Esophagus (tissue), 2 donors: ENCODE data around the gene LRBA. TPM values are rescaled to one million over a fixed set of nuclear protein-coding genes. Genes with fewer than 3 reads are reported as not detected.

ENCODE experiments used
- H3K27ac ChIP-seq, 2 donors: one replicate each; pipeline ENCODE4 v1.5.1; 2013; ENCODE audit warnings: low read depth in 2 of 2, mild to moderate bottlenecking in 2 of 2, inconsistent platforms in 1 of 2, low read length in 1 of 2, moderate library complexity in 1 of 2
- H3K27me3 ChIP-seq, 2 donors: one replicate each; pipeline ENCODE4 v1.6.1; 2013; ENCODE audit warnings: low read length in 2 of 2, control low read depth in 1 of 2, mild to moderate bottlenecking in 1 of 2; ENCODE audit not compliant: insufficient read depth in 2 of 2, control insufficient read depth in 1 of 2
- H3K36me3 ChIP-seq, 2 donors: one replicate each; pipeline ENCODE4 v1.6.1; 2013; ENCODE audit warnings: low read length in 1 of 2; ENCODE audit not compliant: control insufficient read depth in 2 of 2, insufficient read depth in 2 of 2
- H3K4me1 ChIP-seq, 2 donors: one replicate each; pipeline ENCODE4 v1.6.1; 2013; ENCODE audit warnings: low read length in 1 of 2; ENCODE audit not compliant: control insufficient read depth in 2 of 2, insufficient read depth in 2 of 2
- H3K4me3 ChIP-seq, 2 donors: one replicate each; pipeline ENCODE4 v1.5.1; 2013; ENCODE audit warnings: low read length in 2 of 2, mild to moderate bottlenecking in 2 of 2, low read depth in 1 of 2, moderate library complexity in 1 of 2
- H3K9me3 ChIP-seq, 2 donors: one replicate each; pipeline ENCODE4 v1.6.1; 2013; ENCODE audit warnings: mild to moderate bottlenecking in 2 of 2, low read depth in 1 of 2, low read length in 1 of 2, moderate library complexity in 1 of 2; ENCODE audit not compliant: control insufficient read depth in 2 of 2, insufficient read depth in 1 of 2
- WGBS, 2 donors: extraction: QIAGEN DNeasy Blood & Tissue Kit; methylation state at CpG; one replicate each; pipeline ENCODE4 v1.1.7; 2013; 5-methylcytosine and 5-hydroxymethylcytosine counted together
- polyA plus RNA-seq, 2 donors: library from polyadenylated mRNA; stranded (reverse); fragments of 200-250 nt; gene quantifications; one replicate each; pipeline ENCODE4 v1.2.3, GENCODE V29; 2013
- donor health status: healthy with polysubstance abuse.
- donor health status: Bipolar disorder and iron deficiency.

Gene LRBA
- polyA plus RNA-seq, 2 donors: 13.1 to 24.7 TPM

DNA sequence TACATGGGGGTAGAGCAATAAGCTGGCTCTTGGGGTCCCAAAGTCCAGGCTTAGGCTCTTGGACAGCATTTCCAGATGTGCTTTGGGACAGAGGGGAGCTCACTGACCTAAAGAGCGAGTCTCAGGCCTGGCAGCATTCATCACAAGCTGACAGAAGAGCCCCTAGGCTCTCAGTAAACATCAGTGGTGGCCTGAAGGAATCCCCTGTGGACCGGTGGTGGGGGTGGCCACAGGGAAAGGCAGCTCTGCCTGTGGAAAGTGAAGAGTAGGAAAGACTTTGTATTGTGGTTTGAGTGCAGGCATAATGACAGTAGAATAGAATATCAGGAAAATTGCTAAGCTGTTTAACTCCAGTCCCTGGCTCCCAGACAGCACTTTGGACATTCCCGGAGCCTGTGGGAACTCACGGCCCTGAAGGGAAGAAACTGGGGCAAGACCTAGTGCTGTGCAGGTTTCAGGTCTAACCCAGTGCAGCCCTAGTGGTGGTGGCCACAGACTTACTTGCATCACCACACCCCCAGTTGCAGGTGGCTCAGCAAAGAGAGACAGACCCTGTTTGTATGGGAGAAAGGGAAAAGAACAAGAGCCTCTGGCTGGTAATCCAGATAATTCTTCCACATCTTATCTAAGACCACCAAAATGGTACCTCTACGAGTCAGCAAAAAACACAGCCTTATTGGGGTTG lies 291.2 kb downstream of the LRBA start:
- Histone ChIP-seq H3K27me3 (no peaks in the 10 kb centered on the region), H3K4me1 (peaks cover 0 to 9% of the 10 kb centered on the region in 2 donors), H3K36me3 (peaks cover 0 to 3% of the 10 kb centered on the region in 2 donors), H3K27ac (no peak overlapping the region), H3K4me3 (no peak overlapping the region), H3K9me3 (no peaks in the 10 kb centered on the region)
- 88 to 93% methylated on average over 5 of the region's 5 CpGs for WGBS, 2 donors

GRCh38 chr4:150722908-150723362 lies 292.1 kb downstream of the LRBA start:
- H3K4me3 ChIP-seq: no peak overlapping the region
- no peaks in the 10 kb centered on the region for H3K27me3 ChIP-seq
- peaks cover 0 to 3% of the 10 kb centered on the region in 2 donors for H3K36me3 ChIP-seq
- WGBS, 2 donors: 32 to 39% methylated on average over 6 of the region's 6 CpGs
- no peaks in the 10 kb centered on the region for H3K9me3 ChIP-seq
- peaks cover 0 to 9% of the 10 kb centered on the region in 2 donors for H3K4me1 ChIP-seq
- H3K27ac ChIP-seq: no peak overlapping the region

DNA sequence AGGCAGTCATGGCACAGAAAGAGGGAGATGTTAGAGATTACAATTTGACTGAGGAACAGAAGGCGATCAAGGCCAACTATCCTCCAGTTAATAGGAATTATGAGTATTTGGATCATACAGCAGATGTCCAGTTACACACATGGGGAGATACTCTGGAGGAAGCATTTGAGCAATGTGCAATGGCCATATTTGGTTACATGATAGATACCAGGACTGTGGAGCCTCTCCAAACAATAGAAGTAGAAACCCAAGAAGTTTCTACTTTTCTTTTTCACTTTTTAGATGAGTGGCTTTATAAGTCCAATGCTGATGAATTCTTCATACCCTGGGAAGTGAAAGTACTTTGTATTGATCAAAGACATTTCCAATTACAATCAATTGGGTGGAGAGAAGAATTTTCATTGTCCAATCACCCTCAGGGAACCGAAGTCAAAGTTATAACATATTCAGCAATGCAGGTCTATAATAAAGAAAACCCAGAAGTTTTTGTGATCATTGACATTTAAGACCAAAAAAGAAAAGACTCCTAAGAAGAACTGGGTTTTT lies 294.0 kb downstream of the LRBA start:
- H3K27me3 ChIP-seq: no peaks in the 10 kb centered on the region
- H3K4me3 ChIP-seq: no peak overlapping the region
- H3K36me3 ChIP-seq: peaks cover 0 to 3% of the 10 kb centered on the region in 2 donors
- H3K27ac ChIP-seq: no peak overlapping the region
- no peaks in the 10 kb centered on the region for H3K9me3 ChIP-seq
- 94 to 98% methylated on average over 2 of the region's 2 CpGs for WGBS, 2 donors
- peaks cover 0 to 9% of the 10 kb centered on the region in 2 donors for H3K4me1 ChIP-seq

DNA sequence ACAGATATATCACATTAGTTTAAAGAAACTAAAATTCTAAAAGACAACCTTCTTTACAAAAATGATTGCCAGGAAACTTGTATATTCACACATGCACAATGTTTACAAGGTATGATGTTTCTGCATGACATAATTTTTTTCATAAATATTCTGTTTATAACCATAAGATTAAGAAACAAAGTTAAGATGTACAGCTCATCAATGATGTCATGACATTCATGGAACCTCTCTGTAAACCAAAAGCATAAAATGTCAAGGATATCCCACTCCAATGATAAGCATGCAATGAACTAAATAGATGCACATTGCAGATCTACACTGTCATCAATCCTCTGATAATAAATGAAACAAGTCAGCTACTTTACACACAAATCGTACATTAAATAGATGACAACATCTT lies 297.1 kb downstream of the LRBA start:
- H3K36me3 ChIP-seq: no peaks in the 10 kb centered on the region
- no peaks in the 10 kb centered on the region for H3K4me1 ChIP-seq
- no peak overlapping the region for H3K4me3 ChIP-seq
- WGBS, 2 donors: 84 to 93% methylated on average over 1 of the region's 1 CpG
- H3K27ac ChIP-seq: no peak overlapping the region
- no peaks in the 10 kb centered on the region for H3K9me3 ChIP-seq
- H3K27me3 ChIP-seq: no peaks in the 10 kb centered on the region

GRCh38 chr4:150714462-150715438 lies 300.3 kb downstream of the LRBA start:
- Histone ChIP-seq H3K4me1 (no peaks in the 10 kb centered on the region), H3K9me3 (no peaks in the 10 kb centered on the region), H3K27ac (no peak overlapping the region), H3K36me3 (no peaks in the 10 kb centered on the region), H3K27me3 (no peaks in the 10 kb centered on the region), H3K4me3 (no peak overlapping the region)
- WGBS, 2 donors: 71 to 90% methylated on average over 2 of the region's 2 CpGs

DNA sequence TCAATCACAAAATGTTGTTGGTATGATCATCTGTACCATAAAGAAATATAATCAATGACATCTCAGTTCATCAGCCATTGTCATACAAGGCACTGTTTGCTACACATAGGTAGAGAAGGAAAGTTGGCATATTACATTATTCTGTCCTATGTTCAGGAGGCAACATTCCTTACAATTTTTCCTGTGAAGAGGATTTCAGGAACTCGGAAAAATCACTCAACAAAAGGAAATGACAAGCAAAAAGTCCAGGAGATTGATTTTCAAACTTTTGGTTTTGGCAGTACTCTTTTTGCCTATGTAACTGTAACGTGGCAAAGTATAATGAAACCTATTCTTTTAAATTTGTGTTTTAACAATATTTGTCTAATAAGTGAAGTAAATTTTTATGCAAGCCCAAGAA lies 301.8 kb downstream of the LRBA start:
- Histone ChIP-seq H3K9me3 (no peaks in the 10 kb centered on the region), H3K4me1 (no peaks in the 10 kb centered on the region), H3K36me3 (no peaks in the 10 kb centered on the region), H3K27me3 (no peaks in the 10 kb centered on the region), H3K27ac (no peak overlapping the region), H3K4me3 (no peak overlapping the region)
- WGBS, 2 donors: 79 to 81% methylated on average over 2 of the region's 2 CpGs

- H3K4me3 ChIP-seq: no peak overlapping the region
- H3K27me3 ChIP-seq: no peaks in the 10 kb centered on the region
- no peaks in the 10 kb centered on the region for H3K36me3 ChIP-seq
- H3K4me1 ChIP-seq: no peaks in the 10 kb centered on the region
- 88 to 92% methylated on average over 4 of the region's 4 CpGs for WGBS, 2 donors
- H3K27ac ChIP-seq: no peak overlapping the region
- H3K9me3 ChIP-seq: no peaks in the 10 kb centered on the region
These were observed 304.2 kb downstream of the LRBA start for GRCh38 chr4:150710770-150711375.

GRCh38 chr4:150708004-150708403 lies 307.1 kb downstream of the LRBA start:
- WGBS, 2 donors: 97 to 100% methylated on average over 1 of the region's 1 CpG

GRCh38 chr4:150699599-150699998 lies 315.5 kb downstream of the LRBA start:
- H3K27ac ChIP-seq: no peak overlapping the region
- H3K36me3 ChIP-seq: no peaks in the 10 kb centered on the region
- no peak overlapping the region for H3K4me3 ChIP-seq
- H3K9me3 ChIP-seq: no peaks in the 10 kb centered on the region
- no peaks in the 10 kb centered on the region for H3K27me3 ChIP-seq
- H3K4me1 ChIP-seq: no peaks in the 10 kb centered on the region

More at GRCh38 chr4:150708004-150708403, 307.1 kb downstream of the LRBA start:
- H3K27ac ChIP-seq: no peak overlapping the region
- H3K9me3 ChIP-seq: no peaks in the 10 kb centered on the region
- H3K4me3 ChIP-seq: no peak overlapping the region
- H3K4me1 ChIP-seq: no peaks in the 10 kb centered on the region
- no peaks in the 10 kb centered on the region for H3K36me3 ChIP-seq
- H3K27me3 ChIP-seq: no peaks in the 10 kb centered on the region
